ENCODE data around the gene HNRNPH2.

The HNRNPH2 gene

GRCh38 chrX:101397779-101398178 lies 10.2 kb upstream of the HNRNPH2 start:
- no peak for DNase-seq (ENCODE audit: low spot score)

GRCh38 chrX:101398694-101399093 lies 9.3 kb upstream of the HNRNPH2 start:
- DNase-seq (ENCODE audit: low spot score), result no peak

GRCh38 chrX:101399825-101400224 lies 8.2 kb upstream of the HNRNPH2 start:
- no peak for DNase-seq (ENCODE audit: low spot score)

GRCh38 chrX:101407167-101407747 lies 765 bp upstream of the HNRNPH2 start:
- no peak for DNase-seq (ENCODE audit: low spot score)

GRCh38 chrX:101408532-101408841 lies 465 bp downstream of the HNRNPH2 start:
- no peak for DNase-seq (ENCODE audit: low spot score)

- DNase-seq (ENCODE audit: low spot score), result no peak
Measured at GRCh38 chrX:101409043-101409442, 1.0 kb downstream of the HNRNPH2 start.

GRCh38 chrX:101410461-101410860 lies 2.4 kb downstream of the HNRNPH2 start:
- no peak for DNase-seq (ENCODE audit: low spot score)

GRCh38 chrX:101411984-101412383 lies 4.0 kb downstream of the HNRNPH2 start:
- DNase-seq (ENCODE audit: low spot score), result no peak

GRCh38 chrX:101415180-101416145 lies 7.4 kb downstream of the HNRNPH2 start:
- DNase-seq (ENCODE audit: low spot score), result peak; percentile 75

- no peak for DNase-seq (ENCODE audit: low spot score)
Measured at GRCh38 chrX:101416691-101417090, 8.7 kb downstream of the HNRNPH2 start.

GRCh38 chrX:101417190-101417589 lies 9.2 kb downstream of the HNRNPH2 start:
- DNase-seq (ENCODE audit: low spot score), result no peak

GRCh38 chrX:101417981-101418841 lies 10.2 kb downstream of the HNRNPH2 start:
- no peak for DNase-seq (ENCODE audit: low spot score)

- DNase-seq (ENCODE audit: low spot score), result no peak
Measured at GRCh38 chrX:101419489-101419888, 11.5 kb downstream of the HNRNPH2 start.

GRCh38 chrX:101427954-101428353 lies 19.9 kb downstream of the HNRNPH2 start:
- DNase-seq (ENCODE audit: low spot score), result no peak

- no peak for DNase-seq (ENCODE audit: low spot score)
Measured at GRCh38 chrX:101429934-101430333, 21.9 kb downstream of the HNRNPH2 start.

- DNase-seq (ENCODE audit: low spot score), result no peak
Measured at GRCh38 chrX:101430457-101431078, 22.5 kb downstream of the HNRNPH2 start.

- DNase-seq (ENCODE audit: low spot score), result no peak
Measured at GRCh38 chrX:101442085-101442484, 34.1 kb downstream of the HNRNPH2 start.

- DNase-seq (ENCODE audit: low spot score), result no peak
Measured at GRCh38 chrX:101449279-101449678, 41.3 kb downstream of the HNRNPH2 start.

GRCh38 chrX:101450085-101450484 lies 42.1 kb downstream of the HNRNPH2 start:
- DNase-seq (ENCODE audit: low spot score), result no peak

- DNase-seq (ENCODE audit: low spot score), result no peak
Measured at GRCh38 chrX:101450961-101451360, 42.9 kb downstream of the HNRNPH2 start.

GRCh38 chrX:101452056-101452455 lies 44.0 kb downstream of the HNRNPH2 start:
- DNase-seq (ENCODE audit: low spot score), result no peak

GRCh38 chrX:101460669-101461068 lies 52.6 kb downstream of the HNRNPH2 start:
- no peak for DNase-seq (ENCODE audit: low spot score)

Data from kidney capillary endothelial cell (primary cell).